C4-2B (cell line): ENCODE measurements around the gene ARHGEF28.

Experiments
- ZFX ChIP-seq: fragments of 450-650 bp; IDR thresholded peaks from 2 replicates; pipeline ENCODE4 v1.6.1; 2017
- TF ChIP-seq, protein P1 (sequence below): fragments of 450-650 bp; conservative IDR thresholded peaks from 2 replicates; pipeline ENCODE4 v1.5.1; 2017; ENCODE audit warnings: mild to moderate bottlenecking

DNA sequence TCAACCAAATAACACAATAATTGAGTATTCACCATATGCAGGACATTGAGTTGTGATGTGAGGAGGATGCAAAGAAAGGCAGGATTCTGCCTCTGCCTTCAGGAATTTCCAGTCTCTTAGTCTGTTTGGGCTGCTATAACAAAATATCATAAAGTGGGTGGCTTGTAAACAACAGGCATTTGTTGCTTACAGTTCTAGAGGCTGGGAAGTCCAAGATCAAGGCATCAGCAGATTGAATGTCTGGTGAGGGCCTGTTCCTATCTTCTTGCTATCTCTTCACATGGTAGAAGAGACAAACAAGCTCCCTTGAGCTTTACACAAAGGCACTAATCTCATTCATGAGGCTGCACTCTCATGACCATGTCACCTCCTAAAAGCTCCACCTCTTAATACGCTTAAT is 360.7 kb downstream of the ARHGEF28 start:
- TF ChIP-seq, protein P1, sequence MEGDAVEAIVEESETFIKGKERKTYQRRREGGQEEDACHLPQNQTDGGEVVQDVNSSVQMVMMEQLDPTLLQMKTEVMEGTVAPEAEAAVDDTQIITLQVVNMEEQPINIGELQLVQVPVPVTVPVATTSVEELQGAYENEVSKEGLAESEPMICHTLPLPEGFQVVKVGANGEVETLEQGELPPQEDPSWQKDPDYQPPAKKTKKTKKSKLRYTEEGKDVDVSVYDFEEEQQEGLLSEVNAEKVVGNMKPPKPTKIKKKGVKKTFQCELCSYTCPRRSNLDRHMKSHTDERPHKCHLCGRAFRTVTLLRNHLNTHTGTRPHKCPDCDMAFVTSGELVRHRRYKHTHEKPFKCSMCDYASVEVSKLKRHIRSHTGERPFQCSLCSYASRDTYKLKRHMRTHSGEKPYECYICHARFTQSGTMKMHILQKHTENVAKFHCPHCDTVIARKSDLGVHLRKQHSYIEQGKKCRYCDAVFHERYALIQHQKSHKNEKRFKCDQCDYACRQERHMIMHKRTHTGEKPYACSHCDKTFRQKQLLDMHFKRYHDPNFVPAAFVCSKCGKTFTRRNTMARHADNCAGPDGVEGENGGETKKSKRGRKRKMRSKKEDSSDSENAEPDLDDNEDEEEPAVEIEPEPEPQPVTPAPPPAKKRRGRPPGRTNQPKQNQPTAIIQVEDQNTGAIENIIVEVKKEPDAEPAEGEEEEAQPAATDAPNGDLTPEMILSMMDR = no peak
- no peak for TF ChIP-seq ZFX
